Naive thymus-derived CD4-positive, alpha-beta T cell (primary cell): ENCODE measurements around the gene CFAP20DC. TPM values are rescaled to one million over a fixed set of nuclear protein-coding genes. Genes with fewer than 3 reads are reported as not detected.
"Not testable (repeated sequence)": the region's sequence is repeated elsewhere in the genome, so short reads cannot be mapped to it uniquely, and the experiment has no call there.

Source experiments
- ATAC-seq: fragments of 150-1000 bp; cut with Tn5 transposase; 2 replicates; pipeline ENCODE4 v1.10.0; 2021; ENCODE audit warnings: mild to moderate bottlenecking, moderate library complexity
- CTCF ChIA-PET: fragments of 350-600 bp; sonication (Branson Sonifier 250); formaldehyde crosslinking; loops from one replicate; lab custom pipeline; 2021; ENCODE audit warnings: antibody characterized with exemption; lab: Charles Lee
- POLR2A ChIA-PET: fragments of 350-600 bp; sonication (Branson Sonifier 250); formaldehyde crosslinking; loops from one replicate; lab custom pipeline; 2021; ENCODE audit warnings: antibody characterized with exemption, inconsistent platforms; lab: Charles Lee
- DNase-seq, 9 donors: peaks; one replicate each; pipeline versions ENCODE4 v3.0.0 to v3.0.0-alpha.2; 2020 to 2022; ENCODE audit warnings: mixed read lengths in 1 of 9
- H3K27ac ChIP-seq: one replicate; pipeline ENCODE4 v1.7.0; 2013; ENCODE audit warnings: mild to moderate bottlenecking, low read depth, low read length, moderate library complexity
- H3K27me3 ChIP-seq, 2 donors: one replicate each; pipeline ENCODE4 v1.7.0; 2013; ENCODE audit warnings: low read length in 2 of 2, mild to moderate bottlenecking in 2 of 2, moderate library complexity in 2 of 2; ENCODE audit not compliant: control insufficient read depth in 2 of 2, insufficient read depth in 2 of 2
- H3K36me3 ChIP-seq, 3 experiments: 1 replicate in 2 of 3; 2 replicates in 1 of 3; pipeline ENCODE4 v1.7.0; 2013; ENCODE audit warnings: low read length in 3 of 3, mild to moderate bottlenecking in 3 of 3, moderate library complexity in 1 of 3; ENCODE audit not compliant: insufficient read depth in 3 of 3, control insufficient read depth in 2 of 3
- H3K4me1 ChIP-seq, 2 donors: one replicate each; pipeline ENCODE4 v1.7.0; 2013; ENCODE audit warnings: low read length in 2 of 2, mild to moderate bottlenecking in 2 of 2, moderate library complexity in 1 of 2; ENCODE audit not compliant: control insufficient read depth in 2 of 2, insufficient read depth in 2 of 2
- H3K4me3 ChIP-seq: 2 replicates; pipeline ENCODE4 v1.7.0; 2013; ENCODE audit warnings: mild to moderate bottlenecking, low read length
- H3K9me3 ChIP-seq, 3 experiments: 1 replicate in 2 of 3; 2 replicates in 1 of 3; pipeline ENCODE4 v1.7.0; 2013; ENCODE audit warnings: low read length in 3 of 3; ENCODE audit not compliant: control insufficient read depth in 2 of 3
- H3K27ac Mint-ChIP-seq, 9 donors: one replicate each; pipeline ENCODE4 v1.8.0; 2020 to 2022; ENCODE audit warnings: mixed read lengths in 9 of 9, mild to moderate bottlenecking in 8 of 9, moderate library complexity in 5 of 9, inconsistent platforms in 2 of 9
- H3K27me3 Mint-ChIP-seq, 5 donors: one replicate each; pipeline ENCODE4 v1.8.0; 2021 to 2022; ENCODE audit warnings: mixed read lengths in 5 of 5, mild to moderate bottlenecking in 1 of 5
- H3K36me3 Mint-ChIP-seq, 5 donors: one replicate each; pipeline ENCODE4 v1.8.0; 2020 to 2022; ENCODE audit warnings: mixed read lengths in 5 of 5, mild to moderate bottlenecking in 3 of 5, inconsistent platforms in 1 of 5
- H3K4me1 Mint-ChIP-seq, 7 donors: one replicate each; pipeline ENCODE4 v1.8.0; 2020 to 2022; ENCODE audit warnings: mixed read lengths in 7 of 7, mild to moderate bottlenecking in 3 of 7, inconsistent platforms in 1 of 7
- H3K4me3 Mint-ChIP-seq, 10 donors: one replicate each; pipeline ENCODE4 v1.8.0; 2020 to 2022; ENCODE audit warnings: mild to moderate bottlenecking in 10 of 10, mixed read lengths in 10 of 10, moderate library complexity in 6 of 10, inconsistent platforms in 2 of 10
- H3K9me3 Mint-ChIP-seq, 11 donors: one replicate each; pipeline ENCODE4 v1.8.0; 2020 to 2022; ENCODE audit warnings: mixed read lengths in 11 of 11, mild to moderate bottlenecking in 4 of 11, inconsistent platforms in 1 of 11, moderate library complexity in 1 of 11
- intact Hi-C, 2 donors: fragments of 100-400 bp; cut with micrococcal nuclease; formaldehyde crosslinking; loops; one replicate each; pipeline ENCODE4 v1.15.1; 2023
- polyA plus RNA-seq, 2 donors: library from polyadenylated mRNA; unstranded; fragments of 300-500 nt; fragmentation: Illumina TruSeq; gene quantifications; one replicate each; pipeline ENCODE4 v1.2.3, GENCODE V29; 2021
- total RNA-seq, 6 experiments: library from RNA in 5 of 6; stranded (reverse) in 5 of 6; gene quantifications; 1 replicate in 5 of 6; 2 replicates in 1 of 6; pipeline ENCODE4 v1.2.3 and lab custom pipeline; 2021 to 2026

CFAP20DC gene
- total and polyA plus RNA-seq, 7 experiments from 2014 or later: 0.24 to 1.2 (median 0.42) TPM; not detected in 3

DNA sequence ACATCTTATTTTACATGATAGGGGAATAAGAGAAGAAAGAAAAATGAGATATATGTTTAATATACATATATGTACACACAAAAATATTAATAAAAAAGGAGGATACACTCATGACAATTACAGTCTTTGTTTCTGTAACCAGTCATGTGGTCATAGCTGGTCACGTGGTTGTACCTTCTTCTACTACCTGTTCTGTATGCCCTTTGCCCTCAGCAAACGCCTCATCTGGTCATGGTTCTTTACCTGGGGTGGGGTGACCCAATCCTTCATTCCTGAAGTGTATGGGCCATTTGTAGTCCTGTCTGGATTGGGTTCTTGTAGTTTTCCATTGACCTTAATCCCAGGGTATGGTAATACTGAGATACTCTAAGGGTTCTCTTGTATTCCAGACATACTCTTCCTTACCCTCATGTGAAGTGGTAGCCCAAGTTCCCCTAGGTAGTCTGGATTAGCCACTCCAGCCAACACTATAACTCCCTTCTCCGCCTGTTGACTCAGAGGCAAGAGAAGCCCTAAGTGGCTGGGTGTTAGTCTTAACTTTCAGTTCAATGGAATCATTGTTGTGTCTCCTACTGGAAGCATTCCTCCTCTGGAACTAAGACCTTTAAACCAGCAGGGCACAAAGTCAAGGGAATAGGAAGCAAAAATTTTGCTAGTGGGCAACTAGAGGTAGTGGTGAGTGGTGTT is 336.0 kb downstream of the CFAP20DC start:
- no peak overlapping the region for H3K27ac Mint-ChIP-seq
- DNase-seq (no peak), ATAC-seq (no peak)
- H3K36me3 Mint-ChIP-seq: no peaks in the 10 kb centered on the region
- no peak overlapping the region for H3K27ac ChIP-seq
- peaks cover 0 to 3% (median 0%) of the 10 kb centered on the region in 11 donors for H3K9me3 Mint-ChIP-seq
- no peaks in the 10 kb centered on the region for H3K27me3 ChIP-seq
- no peaks in the 10 kb centered on the region for H3K9me3 ChIP-seq
- intact Hi-C loops: no loop called here
- ChIA-PET POLR2A (no interaction called here), CTCF (no interaction called here)
- peaks cover 0 to 10% (median 3%) of the 10 kb centered on the region in 5 donors for H3K27me3 Mint-ChIP-seq
- H3K36me3 ChIP-seq: no peaks in the 10 kb centered on the region
- no peaks in the 10 kb centered on the region for H3K4me1 ChIP-seq
- H3K4me3 Mint-ChIP-seq: no peak overlapping the region
- no peaks in the 10 kb centered on the region for H3K4me1 Mint-ChIP-seq
- no peak overlapping the region for H3K4me3 ChIP-seq

GRCh38 chr3:58711871-58712270 is 338.0 kb downstream of the CFAP20DC start:
- ATAC-seq: no peak
- no peak for DNase-seq
- peaks cover 0 to 6% (median 0%) of the 10 kb centered on the region in 5 donors for H3K27me3 Mint-ChIP-seq

GRCh38 chr3:58708983-58709382 is 340.8 kb downstream of the CFAP20DC start:
- H3K9me3 Mint-ChIP-seq, H3K27me3 Mint-ChIP-seq, H3K27me3 ChIP-seq, H3K4me1 Mint-ChIP-seq, DNase-seq, H3K36me3 Mint-ChIP-seq, H3K4me3 Mint-ChIP-seq, H3K27ac Mint-ChIP-seq, H3K36me3 ChIP-seq, H3K4me3 ChIP-seq, intact Hi-C loops, CTCF ChIA-PET, H3K27ac ChIP-seq, H3K4me1 ChIP-seq, ATAC-seq, H3K9me3 ChIP-seq: not testable (repeated sequence)
- POLR2A ChIA-PET: interaction anchor here (0.6 kb wide), 1 partner anchor 14 kb away, joined by 3 read pairs; no protein-coding TSS in a partner anchor

More at GRCh38 chr3:58711871-58712270, 338.0 kb downstream of the CFAP20DC start:
- no peak overlapping the region for H3K4me3 Mint-ChIP-seq
- intact Hi-C loops: no loop called here
- no peaks in the 10 kb centered on the region for H3K4me1 Mint-ChIP-seq
- no peaks in the 10 kb centered on the region for H3K27me3 ChIP-seq
- H3K27ac Mint-ChIP-seq: no peak overlapping the region
- ChIA-PET CTCF (no interaction called here), POLR2A (no interaction called here)
- H3K9me3 ChIP-seq: no peaks in the 10 kb centered on the region
- no peak overlapping the region for H3K4me3 ChIP-seq
- no peaks in the 10 kb centered on the region for H3K36me3 Mint-ChIP-seq
- H3K4me1 ChIP-seq: no peaks in the 10 kb centered on the region
- peaks cover 0 to 3% (median 0%) of the 10 kb centered on the region in 11 donors for H3K9me3 Mint-ChIP-seq
- no peak overlapping the region for H3K27ac ChIP-seq
- no peaks in the 10 kb centered on the region for H3K36me3 ChIP-seq

- ChIA-PET CTCF (no interaction called here), POLR2A (interaction anchor here (0.6 kb wide), 1 partner anchor 13 kb away, joined by 3 read pairs; no protein-coding TSS in a partner anchor)
- Histone ChIP-seq H3K4me1 (no peaks in the 10 kb centered on the region), H3K27me3 (no peaks in the 10 kb centered on the region), H3K36me3 (no peaks in the 10 kb centered on the region), H3K4me3 (no peak overlapping the region), H3K27ac (no peak overlapping the region), H3K9me3 (no peaks in the 10 kb centered on the region)
- Mint-ChIP-seq H3K4me3 (no peak overlapping the region), H3K4me1 (no peaks in the 10 kb centered on the region), H3K36me3 (no peaks in the 10 kb centered on the region), H3K9me3 (peaks cover 0 to 3% (median 0%) of the 10 kb centered on the region in 11 donors), H3K27ac (no peak overlapping the region), H3K27me3 (peaks cover 0 to 6% (median 0%) of the 10 kb centered on the region in 5 donors)
- intact Hi-C loops: no loop called here
- no peak for ATAC-seq
- DNase-seq: no peak
Observed at GRCh38 chr3:58708116-58708791, 341.6 kb downstream of the CFAP20DC start.

DNA sequence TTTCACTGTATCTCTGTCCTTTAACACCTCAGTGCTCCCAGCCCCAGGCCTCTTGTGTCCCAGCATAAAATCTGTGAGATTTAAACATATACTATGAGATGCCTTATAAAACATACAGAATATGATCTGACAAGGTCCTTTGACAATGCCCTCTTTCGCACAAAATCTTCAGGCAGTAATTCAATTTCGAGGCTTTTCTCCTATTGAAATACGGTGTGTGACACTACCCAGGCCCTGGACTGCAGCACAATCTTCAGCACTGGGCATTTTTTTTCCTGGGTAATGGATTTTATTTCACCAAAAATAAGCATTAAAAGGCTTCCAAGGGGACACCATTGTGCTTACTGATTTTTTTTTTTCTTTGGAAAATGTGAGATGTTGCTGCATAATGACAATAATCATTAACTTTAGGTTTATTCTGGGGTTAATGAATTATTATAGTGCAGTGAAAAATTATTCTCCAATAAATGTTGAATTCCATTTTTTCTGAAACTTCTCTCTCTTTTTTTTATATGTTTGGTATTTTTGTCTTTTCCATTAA is 342.4 kb downstream of the CFAP20DC start:
- Histone ChIP-seq H3K27me3 (no peaks in the 10 kb centered on the region), H3K9me3 (no peaks in the 10 kb centered on the region), H3K4me3 (no peak overlapping the region), H3K4me1 (no peaks in the 10 kb centered on the region), H3K27ac (no peak overlapping the region), H3K36me3 (no peaks in the 10 kb centered on the region)
- Mint-ChIP-seq H3K27me3 (peaks cover 0 to 6% (median 0%) of the 10 kb centered on the region in 5 donors), H3K4me3 (no peak overlapping the region), H3K4me1 (no peaks in the 10 kb centered on the region), H3K36me3 (no peaks in the 10 kb centered on the region), H3K27ac (no peak overlapping the region), H3K9me3 (peaks cover 0 to 3% (median 0%) of the 10 kb centered on the region in 11 donors)
- POLR2A ChIA-PET: no interaction called here
- DNase-seq: no peak
- no peak for ATAC-seq
- intact Hi-C loops: no loop called here
- CTCF ChIA-PET: no interaction called here

DNA sequence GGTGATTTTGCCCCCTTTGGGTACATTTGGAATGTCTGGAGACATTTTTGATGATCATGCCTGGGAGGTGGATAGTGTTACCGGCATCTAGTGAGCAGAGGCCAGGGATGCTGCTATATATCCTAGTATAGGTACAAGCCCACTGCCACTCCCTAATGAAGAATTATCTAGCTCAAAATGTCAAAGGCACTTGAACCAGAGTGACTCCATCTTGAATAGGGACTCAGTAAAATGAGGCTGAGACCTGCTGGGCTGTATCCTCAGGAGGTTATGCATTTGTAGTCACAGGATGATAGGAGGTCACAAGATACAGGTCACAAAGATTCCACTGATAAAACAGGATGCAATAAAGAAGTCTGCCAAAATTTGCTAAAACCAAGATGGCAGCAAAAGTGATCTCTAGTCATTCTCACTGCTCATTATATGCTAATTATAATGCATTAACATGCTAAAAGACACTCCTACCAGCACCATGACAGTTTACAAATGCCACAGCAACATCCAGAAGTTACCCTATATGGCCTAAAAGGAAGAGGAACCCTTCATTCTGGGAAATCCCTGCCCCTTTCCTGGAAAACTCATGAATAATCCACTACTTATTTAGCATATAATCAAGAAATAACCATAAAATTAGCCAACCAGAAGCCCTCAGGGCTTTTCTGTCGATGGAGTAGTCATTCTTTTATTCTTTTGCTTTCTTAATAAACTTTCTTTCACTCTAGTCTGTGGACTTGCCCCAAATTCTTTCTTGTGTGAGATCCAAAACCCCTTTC is 343.2 kb downstream of the CFAP20DC start:
- Mint-ChIP-seq H3K27ac (no peak overlapping the region), H3K4me1 (no peaks in the 10 kb centered on the region), H3K36me3 (no peaks in the 10 kb centered on the region), H3K9me3 (peaks cover 0 to 3% (median 0%) of the 10 kb centered on the region in 11 donors), H3K27me3 (peaks cover 0 to 7% (median 0%) of the 10 kb centered on the region in 5 donors), H3K4me3 (no peak overlapping the region)
- Histone ChIP-seq H3K9me3 (no peaks in the 10 kb centered on the region), H3K36me3 (no peaks in the 10 kb centered on the region), H3K27me3 (no peaks in the 10 kb centered on the region), H3K27ac (no peak overlapping the region), H3K4me3 (no peak overlapping the region), H3K4me1 (no peaks in the 10 kb centered on the region)
- no peak for ATAC-seq
- ChIA-PET POLR2A (no interaction called here), CTCF (no interaction called here)
- DNase-seq: no peak
- intact Hi-C loops: no loop called here
